Kidney (tissue), 14 donors: ENCODE results near the gene PPP1R16B. TPM values are rescaled to one million over a fixed set of nuclear protein-coding genes. Genes with fewer than 3 reads are reported as not detected.
A peak's percentile ranks its signal among the peaks of the same experiment; 100 is the strongest.

Experiments used
- DNase-seq, 5 donors: peaks; one replicate each; pipeline ENCODE4 v3.0.0-alpha.2; 2013 to 2020
- FAIRE-seq: peaks from 2 replicates; lab custom pipeline; 2012; peaks lifted over from hg19 to GRCh38; lab: Jason Lieb, UNC
- H3K27ac ChIP-seq, 2 donors: one replicate each; pipeline ENCODE4 v1.7.0; 2013; ENCODE audit warnings: low read depth in 2 of 2, low read length in 2 of 2, inconsistent platforms in 1 of 2
- H3K27me3 ChIP-seq: one replicate; pipeline ENCODE4 v1.7.1; 2013; ENCODE audit warnings: low read length, inconsistent platforms; ENCODE audit not compliant: control insufficient read depth, insufficient read depth
- H3K36me3 ChIP-seq, 3 donors: one replicate each; pipeline versions ENCODE4 v1.7.0 to v1.7.1; 2013; ENCODE audit warnings: low read length in 3 of 3, control low read depth in 1 of 3, inconsistent platforms in 1 of 3; ENCODE audit not compliant: insufficient read depth in 3 of 3, control insufficient read depth in 2 of 3
- H3K4me1 ChIP-seq, 3 donors: one replicate each; pipeline versions ENCODE4 v1.7.0 to v1.7.1; 2013; ENCODE audit warnings: low read length in 3 of 3, inconsistent platforms in 1 of 3, low read depth in 1 of 3; ENCODE audit not compliant: control insufficient read depth in 2 of 3, insufficient read depth in 2 of 3
- H3K4me3 ChIP-seq, 3 donors: one replicate each; pipeline versions ENCODE4 v1.7.0 to v1.8.1; 2013; ENCODE audit warnings: low read length in 3 of 3, control low read depth in 1 of 3, inconsistent platforms in 1 of 3
- H3K9ac ChIP-seq, 3 donors: one replicate each; pipeline versions ENCODE4 v1.7.0 to v1.7.1; 2013; ENCODE audit warnings: low read length in 3 of 3, control low read depth in 1 of 3, inconsistent platforms in 1 of 3
- H3K9me3 ChIP-seq, 3 donors: one replicate each; pipeline versions ENCODE4 v1.7.0 to v1.7.1; 2013; ENCODE audit warnings: low read length in 3 of 3, control low read depth in 1 of 3, inconsistent platforms in 1 of 3; ENCODE audit not compliant: control insufficient read depth in 2 of 3, insufficient read depth in 1 of 3
- CTCF ChIP-seq: IDR thresholded peaks from 3 replicates; pipeline ENCODE4 v1.5.1; 2012; ENCODE audit warnings: mild to moderate bottlenecking, moderate library complexity, borderline replicate concordance; ENCODE audit not compliant: insufficient read depth; ENCODE audit errors: extremely low read depth
- intact Hi-C: fragments of 100-400 bp; cut with DNase I; formaldehyde crosslinking; loops from one replicate; pipeline ENCODE4 v1.11.1; 2022
- polyA plus RNA-seq: library from polyadenylated mRNA; stranded (reverse); fragments of 350-450 nt; fragmentation: Illumina TruSeq; extraction: RNeasy Lipid Tissue Mini Kit (QIAGEN cat#74804); gene quantifications from one replicate; pipeline ENCODE4 v1.2.3, GENCODE V29; 2014; ENCODE audit warnings: low read depth, low replicate concordance; ENCODE audit not compliant: insufficient read depth
- total RNA-seq: library from RNA; stranded (reverse); fragmentation: NEBNext Ultra II Directional; extraction: Animal tissue kit (Norgen Biotek cat#: 25700); gene quantifications from one replicate; pipeline ENCODE4 v1.2.1, GENCODE V29; 2021
- donor health status: control.
- donor health status: control.
- donor health status: control.
- donor health status: control.
- donor health status: control.
- donor health status: DM: yes; HTN: yes; CAD: no.
- donor health status: Normal renal cell carcinoma (clear cell type).

Gene PPP1R16B
- total and polyA plus RNA-seq, 2 donors from 2014 or later: 11.5 to 29.4 TPM

DNA sequence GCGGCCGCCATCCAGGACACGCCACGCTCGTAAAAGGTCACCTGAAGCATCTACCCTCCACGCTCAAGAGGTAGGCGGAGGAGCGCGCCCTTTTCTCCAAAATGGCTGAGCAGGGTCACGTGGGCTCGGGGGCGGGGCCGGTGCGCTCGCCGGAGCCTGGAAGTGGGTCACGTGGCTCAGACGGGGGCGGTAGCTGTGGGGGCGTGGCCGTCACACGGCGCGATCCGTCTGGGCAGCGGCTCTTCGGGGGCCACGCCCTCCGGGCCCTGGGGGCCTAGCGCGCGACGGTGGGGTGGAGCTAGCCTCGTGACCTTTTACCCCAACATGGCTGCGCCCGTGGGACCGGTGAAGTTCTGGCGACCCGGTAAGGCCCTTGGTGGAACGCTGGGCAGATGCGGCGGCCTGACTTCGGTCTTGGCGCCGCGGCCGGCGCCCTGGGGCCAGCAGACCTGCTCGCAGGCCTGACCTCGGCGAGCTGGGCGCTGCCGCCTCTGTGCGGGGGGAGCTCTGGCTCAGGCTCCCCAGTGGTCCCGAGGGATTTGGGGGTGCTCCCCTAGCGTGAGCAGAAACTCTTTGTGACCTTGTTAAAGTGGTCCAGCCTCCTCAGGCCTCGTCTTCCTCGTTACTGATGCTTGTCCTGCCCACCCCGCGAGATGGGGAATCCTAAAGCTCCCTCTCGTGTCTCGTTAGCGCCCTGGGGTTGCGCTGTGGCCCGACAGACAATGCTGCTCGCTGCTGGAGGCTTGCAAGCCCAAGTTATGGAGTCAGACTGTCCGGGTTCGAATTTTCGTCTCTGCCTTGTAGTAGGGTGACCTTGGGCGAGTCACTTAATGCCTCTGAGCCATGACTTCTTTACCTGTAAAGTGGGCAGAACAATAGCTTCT lies 156.8 kb downstream of the PPP1R16B start, which contains the start of gene DHX35:
DHX35 (plus strand) TSS at position 301 of the 884 bp plus-strand sequence; CDS start at position 325, 24 bp downstream.
- DNase-seq: peak; percentile 98 to 100 (median 99)
- H3K36me3 ChIP-seq: no peaks in the 10 kb centered on the region
- peak within 1 kb of the TSS; percentile 89 to 94 (median 94) for H3K4me3 ChIP-seq
- peaks cover 0 to 12% (median 6%) of the 10 kb centered on the region in 3 donors for H3K4me1 ChIP-seq
- peak; percentile 33 for TF ChIP-seq CTCF
- intact Hi-C loops: no loop called here
- no peaks in the 10 kb centered on the region for H3K27me3 ChIP-seq
- peak within 1 kb of the TSS; percentile 84 to 85 for H3K27ac ChIP-seq
- H3K9ac ChIP-seq: peak within 1 kb of the TSS; percentile 79 to 90 (median 86)
- FAIRE-seq: no peak
- no peaks in the 10 kb centered on the region for H3K9me3 ChIP-seq

- H3K36me3 ChIP-seq: peaks cover 0 to 2% (median 0%) of the 10 kb centered on the region in 3 donors
- intact Hi-C loops: no loop called here
- no peak for FAIRE-seq
- no peaks in the 10 kb centered on the region for H3K9me3 ChIP-seq
- no peak for TF ChIP-seq CTCF
- peak overlapping the region; percentile 79 to 90 (median 86) for H3K9ac ChIP-seq
- peak overlapping the region; percentile 89 to 94 (median 94) for H3K4me3 ChIP-seq
- peaks cover 0 to 12% (median 6%) of the 10 kb centered on the region in 3 donors for H3K4me1 ChIP-seq
- peak in 1 of 5 donors; percentile 5 for DNase-seq
- H3K27ac ChIP-seq: peak overlapping the region in 1 of 2 donors; percentile 84
- no peaks in the 10 kb centered on the region for H3K27me3 ChIP-seq
Measured at GRCh38 chr20:38962928-38963401, 157.5 kb downstream of the PPP1R16B start.

GRCh38 chr20:38963745-38964144 lies 158.2 kb downstream of the PPP1R16B start:
- no peaks in the 10 kb centered on the region for H3K9me3 ChIP-seq
- H3K27ac ChIP-seq: no peak overlapping the region
- no peak for TF ChIP-seq CTCF
- FAIRE-seq: no peak
- intact Hi-C loops: no loop called here
- no peak for DNase-seq
- H3K4me1 ChIP-seq: peaks cover 0 to 12% (median 6%) of the 10 kb centered on the region in 3 donors
- H3K9ac ChIP-seq: no peak overlapping the region
- no peaks in the 10 kb centered on the region for H3K27me3 ChIP-seq
- peaks cover 0 to 4% (median 0%) of the 10 kb centered on the region in 3 donors for H3K36me3 ChIP-seq
- H3K4me3 ChIP-seq: no peak overlapping the region
